ENCODE results near the gene KAT14.

DNA sequence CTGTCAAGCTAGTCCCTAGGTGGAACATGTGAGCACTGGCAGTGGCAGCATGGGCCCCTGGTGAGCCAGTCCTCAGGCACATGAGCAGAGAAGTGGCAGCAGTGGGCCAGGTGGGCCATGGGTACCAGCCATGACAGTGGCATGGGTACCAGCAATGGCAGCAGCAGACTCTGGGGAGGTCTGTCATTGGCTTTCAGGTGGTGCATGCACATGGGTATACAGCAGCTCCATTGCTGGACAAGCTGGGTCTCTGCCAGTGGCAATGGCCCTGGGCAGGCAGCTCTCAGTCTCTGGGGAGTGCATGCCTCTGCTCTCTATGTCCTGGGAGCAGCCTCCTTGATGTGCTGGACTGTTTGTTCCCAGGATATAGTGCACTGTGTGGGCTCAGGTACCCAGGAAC, 65.3 kb downstream of the KAT14 start:
- TF ChIP-seq EP300 (IDR thresholded peaks at IDR 0.05) (no peak), POLR2A (IDR thresholded peaks at IDR 0.05) (no peak)
- TF ChIP-seq, protein P1, sequence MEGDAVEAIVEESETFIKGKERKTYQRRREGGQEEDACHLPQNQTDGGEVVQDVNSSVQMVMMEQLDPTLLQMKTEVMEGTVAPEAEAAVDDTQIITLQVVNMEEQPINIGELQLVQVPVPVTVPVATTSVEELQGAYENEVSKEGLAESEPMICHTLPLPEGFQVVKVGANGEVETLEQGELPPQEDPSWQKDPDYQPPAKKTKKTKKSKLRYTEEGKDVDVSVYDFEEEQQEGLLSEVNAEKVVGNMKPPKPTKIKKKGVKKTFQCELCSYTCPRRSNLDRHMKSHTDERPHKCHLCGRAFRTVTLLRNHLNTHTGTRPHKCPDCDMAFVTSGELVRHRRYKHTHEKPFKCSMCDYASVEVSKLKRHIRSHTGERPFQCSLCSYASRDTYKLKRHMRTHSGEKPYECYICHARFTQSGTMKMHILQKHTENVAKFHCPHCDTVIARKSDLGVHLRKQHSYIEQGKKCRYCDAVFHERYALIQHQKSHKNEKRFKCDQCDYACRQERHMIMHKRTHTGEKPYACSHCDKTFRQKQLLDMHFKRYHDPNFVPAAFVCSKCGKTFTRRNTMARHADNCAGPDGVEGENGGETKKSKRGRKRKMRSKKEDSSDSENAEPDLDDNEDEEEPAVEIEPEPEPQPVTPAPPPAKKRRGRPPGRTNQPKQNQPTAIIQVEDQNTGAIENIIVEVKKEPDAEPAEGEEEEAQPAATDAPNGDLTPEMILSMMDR (IDR thresholded peaks at IDR 0.05) = no peak

Measured in gastroesophageal sphincter (tissue), 3 donors.